K562 (cell line): Measurements from ENCODE around the gene CDK4. TPM values are rescaled to one million over a fixed set of nuclear protein-coding genes. Genes with fewer than 3 reads are reported as not detected.

ENCODE experiments used
- ARID3B ChIP-seq: fragments of 250-450 bp; sonication (Bioruptor Pico); IDR thresholded peaks from 2 replicates; pipeline ENCODE4 v1.4.0; 2020; ENCODE audit warnings: borderline replicate concordance
- ASH1L ChIP-seq: fragments of 450-650 bp; IDR thresholded peaks from 2 replicates; pipeline ENCODE4 v1.6.1; 2018; ENCODE audit warnings: borderline replicate concordance, mild to moderate bottlenecking, low read depth; ENCODE audit not compliant: partially characterized antibody
- CBX3 ChIP-seq, 2 experiments: IDR thresholded peaks; 1 replicate in 1 of 2; 2 replicates in 1 of 2; pipeline ENCODE4 v1.6.1; 2012; ENCODE audit warnings: inconsistent platforms in 2 of 2, low read length in 2 of 2, borderline replicate concordance in 1 of 2, control low read depth in 1 of 2
- HDAC6 ChIP-seq: IDR thresholded peaks from 2 replicates; pipeline ENCODE4 v1.6.1; 2012; ENCODE audit warnings: low read depth, mild to moderate bottlenecking, control low read depth, inconsistent platforms, low read length, moderate library complexity
- HMGXB4 ChIP-seq: sonication (generic); formaldehyde crosslinking; IDR thresholded peaks from 2 replicates; pipeline ENCODE4 v1.8.1; 2023; ENCODE audit warnings: mild to moderate bottlenecking, missing genetic modification reagents
- NFE2L1 ChIP-seq: fragments of 450-650 bp; IDR thresholded peaks from 2 replicates; pipeline ENCODE4 v1.6.1; 2016; ENCODE audit warnings: missing genetic modification characterization, low read depth, mild to moderate bottlenecking, missing compliant biosample characterization, moderate library complexity, borderline replicate concordance
- NFIC ChIP-seq: fragments of 450-650 bp; IDR thresholded peaks from 2 replicates; pipeline ENCODE4 v1.6.1; 2017; ENCODE audit warnings: mild to moderate bottlenecking, inconsistent platforms
- NFRKB ChIP-seq: fragments of 450-650 bp; IDR thresholded peaks from 2 replicates; pipeline ENCODE4 v1.6.1; 2016; ENCODE audit warnings: low read depth
- NFYB ChIP-seq: IDR thresholded peaks from 2 replicates; pipeline ENCODE4 v1.6.1; 2011; ENCODE audit warnings: mild to moderate bottlenecking, moderate library complexity; ENCODE audit not compliant: insufficient read length; ENCODE audit errors: extremely low read depth
- PHB ChIP-seq: fragments of 250-450 bp; sonication (Bioruptor Pico); IDR thresholded peaks from 2 replicates; pipeline ENCODE4 v1.5.0; 2021
- PHB2 ChIP-seq: fragments of 450-650 bp; IDR thresholded peaks from 2 replicates; pipeline ENCODE4 v1.6.1; 2017; ENCODE audit warnings: low read depth
- TAF1 ChIP-seq: IDR thresholded peaks from 2 replicates; pipeline ENCODE4 v1.6.1; 2011; ENCODE audit warnings: mild to moderate bottlenecking, low read length, moderate library complexity; ENCODE audit not compliant: insufficient read depth, control insufficient read depth, severe bottlenecking; ENCODE audit errors: extremely low read depth
- U2AF1 ChIP-seq: fragments of 200-400 bp; formaldehyde crosslinking; optimal IDR thresholded peaks from 2 replicates; pipeline ENCODE3; 2017; ENCODE audit warnings: mild to moderate bottlenecking, low read depth, low read length, moderate library complexity
- ZBTB9 ChIP-seq: fragments of 450-650 bp; formaldehyde crosslinking; IDR thresholded peaks from 2 replicates; pipeline ENCODE4 v1.4.0; 2020; ENCODE audit warnings: mild to moderate bottlenecking, moderate library complexity
- ZC3H4 ChIP-seq: sonication (generic); formaldehyde crosslinking; IDR thresholded peaks from 2 replicates; pipeline ENCODE4 v1.9.0; 2021; ENCODE audit warnings: missing genetic modification reagents, borderline replicate concordance
- ZEB2 ChIP-seq: fragments of 450-650 bp; IDR thresholded peaks from 2 replicates; pipeline ENCODE4 v1.6.1; 2016
- ZNF174 ChIP-seq: fragments of 250-450 bp; sonication (Bioruptor Pico); IDR thresholded peaks from 2 replicates; pipeline ENCODE4 v1.4.0; 2020; ENCODE audit warnings: mild to moderate bottlenecking
- ZNF445 ChIP-seq: fragments of 250-450 bp; sonication (Bioruptor Pico); IDR thresholded peaks from 2 replicates; pipeline ENCODE4 v1.4.0; 2020; ENCODE audit warnings: low read depth, mild to moderate bottlenecking, moderate library complexity
- ZNF511 ChIP-seq: sonication (generic); formaldehyde crosslinking; IDR thresholded peaks from 2 replicates; pipeline ENCODE4 v1.8.0; 2022; ENCODE audit warnings: mild to moderate bottlenecking, missing genetic modification reagents
- ZNF57 ChIP-seq: fragments of 450-650 bp; formaldehyde crosslinking; IDR thresholded peaks from 2 replicates; pipeline ENCODE4 v1.4.0; 2020; ENCODE audit warnings: mild to moderate bottlenecking, moderate library complexity
- polyA plus RNA-seq, 8 experiments: library from polyadenylated mRNA; depleted of rRNA in 4 of 8; stranded (reverse) in 5 of 8; unstranded in 3 of 8; fragments of >200 nt; fragmentation: Nextera tagmentation in 2 of 8; fragmentation: Illumina TruSeq in 1 of 8; extraction: Ambion mirVana in 2 of 8; extraction: Trizol in 1 of 8; gene quantifications; 2 replicates each; pipeline versions ENCODE4 v1.2.1 to v1.2.3, GENCODE V29; 2011 to 2014; ENCODE audit warnings: inconsistent platforms in 1 of 8, missing spikeins in 1 of 8
- total RNA-seq, 7 experiments: library from RNA; depleted of rRNA in 6 of 7; stranded (reverse); fragments of >200 nt in 6 of 7; fragmentation: Illumina TruSeq in 2 of 7; extraction: Trizol in 2 of 7; gene quantifications; 2 replicates each; pipeline versions ENCODE4 v1.2.1 to v1.2.3, GENCODE V29; 2011 to 2021; ENCODE audit warnings: low replicate concordance in 1 of 7

The CDK4 gene
- total and polyA plus RNA-seq, 9 of the 15 experiments (the other 6 are each of a cell fraction or from before 2014, with no cell fraction given), result 37.8 to 436 (median 238) TPM

GRCh38 chr12:57751788-57752667 lies at the start of gene CDK4 (continued):
- TF ChIP-seq CBX3 (IDR thresholded peaks at IDR 0.05; ENCODE audit: borderline replicate concordance in 1 of 2, low read length in 2 of 2) (peak in 1 of 2 experiments; percentile 71; a peak in 1 of 3 replicates), ASH1L (peak; percentile 54), NFIC (peak; percentile 29; the same call in 1 of the 2 replicates), TAF1 (peak; percentile 66), ZNF174 (CRISPR knock-in tag) (no peak), NFE2L1 (no peak), ZNF445 (CRISPR knock-in tag) (0 out of 2 replicates have a peak, but pooled peaks have one; percentile 58), ZC3H4 (0 out of 2 replicates have a peak, but pooled peaks have one; percentile 35), ZNF511 (CRISPR knock-in tag) (peak; percentile 85), NFRKB (peak; percentile 94), ZEB2 (peak; percentile 28; the same call in 1 of the 2 replicates), PHB (CRISPR knock-in tag) (no peak), ZNF57 (CRISPR knock-in tag) (no peak), PHB2 (0 out of 2 replicates have a peak, but pooled peaks have one; percentile 30), ZBTB9 (peak; percentile 13; the same call in 1 of the 2 replicates), HMGXB4 (CRISPR knock-in tag) (peak; percentile 80; the same call in 1 of the 2 replicates), ARID3B (no peak), HDAC6 (no peak), U2AF1 (no peak), NFYB (no peak)
